ENCODE data around the gene GRIN2A.

The GRIN2A gene

GRCh38 chr16:10031955-10032354, 150.3 kb downstream of the GRIN2A start:
- Mint-ChIP-seq H3K4me3 (no peak overlapping the region), H3K4me1 (ENCODE audit: low read depth) (no peaks in the 10 kb centered on the region), H3K27me3 (ENCODE audit: low read depth) (no peaks in the 10 kb centered on the region), H3K27ac (no peak overlapping the region), H3K36me3 (ENCODE audit: low read depth) (no peaks in the 10 kb centered on the region), H3K9me3 (no peaks in the 10 kb centered on the region)

GRCh38 chr16:10031473-10031872, 150.8 kb downstream of the GRIN2A start:
- H3K4me1 Mint-ChIP-seq (ENCODE audit: low read depth), result no peaks in the 10 kb centered on the region

GRCh38 chr16:10028644-10029043, 153.6 kb downstream of the GRIN2A start:
- no peaks in the 10 kb centered on the region for H3K4me1 Mint-ChIP-seq (ENCODE audit: low read depth)
- no peaks in the 10 kb centered on the region for H3K36me3 Mint-ChIP-seq (ENCODE audit: low read depth)
- H3K27ac Mint-ChIP-seq, result no peak overlapping the region
- H3K4me3 Mint-ChIP-seq, result no peak overlapping the region
- peaks cover 4% of the 10 kb centered on the region for H3K9me3 Mint-ChIP-seq
- no peaks in the 10 kb centered on the region for H3K27me3 Mint-ChIP-seq (ENCODE audit: low read depth)

More at GRCh38 chr16:10031473-10031872, 150.8 kb downstream of the GRIN2A start:
- Mint-ChIP-seq H3K27me3 (ENCODE audit: low read depth) (no peaks in the 10 kb centered on the region), H3K36me3 (ENCODE audit: low read depth) (no peaks in the 10 kb centered on the region), H3K9me3 (no peaks in the 10 kb centered on the region), H3K4me3 (no peak overlapping the region), H3K27ac (no peak overlapping the region)

- no peaks in the 10 kb centered on the region for H3K4me1 Mint-ChIP-seq (ENCODE audit: low read depth)
- no peaks in the 10 kb centered on the region for H3K27me3 Mint-ChIP-seq (ENCODE audit: low read depth)
- H3K36me3 Mint-ChIP-seq (ENCODE audit: low read depth), result no peaks in the 10 kb centered on the region
- no peak overlapping the region for H3K4me3 Mint-ChIP-seq
- no peak overlapping the region for H3K27ac Mint-ChIP-seq
- peaks cover 4% of the 10 kb centered on the region for H3K9me3 Mint-ChIP-seq
Observed at GRCh38 chr16:10027553-10027952, 154.7 kb downstream of the GRIN2A start.

- Mint-ChIP-seq H3K4me1 (ENCODE audit: low read depth) (no peaks in the 10 kb centered on the region), H3K36me3 (ENCODE audit: low read depth) (no peaks in the 10 kb centered on the region), H3K4me3 (no peak overlapping the region), H3K27me3 (ENCODE audit: low read depth) (no peaks in the 10 kb centered on the region), H3K27ac (no peak overlapping the region), H3K9me3 (peaks cover 4% of the 10 kb centered on the region)
Observed at GRCh38 chr16:10026593-10026992, 155.6 kb downstream of the GRIN2A start.

GRCh38 chr16:10022098-10022497, 160.1 kb downstream of the GRIN2A start:
- no peak overlapping the region for H3K27ac Mint-ChIP-seq
- no peaks in the 10 kb centered on the region for H3K36me3 Mint-ChIP-seq (ENCODE audit: low read depth)
- no peaks in the 10 kb centered on the region for H3K4me1 Mint-ChIP-seq (ENCODE audit: low read depth)

GRCh38 chr16:10020866-10021265, 161.4 kb downstream of the GRIN2A start:
- H3K4me1 Mint-ChIP-seq (ENCODE audit: low read depth), result no peaks in the 10 kb centered on the region
- H3K9me3 Mint-ChIP-seq, result peaks cover 4% of the 10 kb centered on the region
- H3K36me3 Mint-ChIP-seq (ENCODE audit: low read depth), result no peaks in the 10 kb centered on the region
- no peak overlapping the region for H3K4me3 Mint-ChIP-seq
- no peak overlapping the region for H3K27ac Mint-ChIP-seq
- no peaks in the 10 kb centered on the region for H3K27me3 Mint-ChIP-seq (ENCODE audit: low read depth)

More at GRCh38 chr16:10022098-10022497, 160.1 kb downstream of the GRIN2A start:
- no peak overlapping the region for H3K4me3 Mint-ChIP-seq
- H3K27me3 Mint-ChIP-seq (ENCODE audit: low read depth), result no peaks in the 10 kb centered on the region
- peaks cover 4% of the 10 kb centered on the region for H3K9me3 Mint-ChIP-seq

GRCh38 chr16:10016752-10017151, 165.5 kb downstream of the GRIN2A start:
- Mint-ChIP-seq H3K36me3 (ENCODE audit: low read depth) (no peaks in the 10 kb centered on the region), H3K27ac (no peak overlapping the region), H3K4me3 (no peak overlapping the region), H3K9me3 (no peaks in the 10 kb centered on the region), H3K4me1 (ENCODE audit: low read depth) (no peaks in the 10 kb centered on the region), H3K27me3 (ENCODE audit: low read depth) (no peaks in the 10 kb centered on the region)

- Mint-ChIP-seq H3K27me3 (ENCODE audit: low read depth) (no peaks in the 10 kb centered on the region), H3K36me3 (ENCODE audit: low read depth) (no peaks in the 10 kb centered on the region), H3K9me3 (no peaks in the 10 kb centered on the region), H3K4me3 (no peak overlapping the region), H3K27ac (no peak overlapping the region), H3K4me1 (ENCODE audit: low read depth) (no peaks in the 10 kb centered on the region)
Observed at GRCh38 chr16:10015397-10015796, 166.8 kb downstream of the GRIN2A start.

GRCh38 chr16:10013774-10014173, 168.5 kb downstream of the GRIN2A start:
- Mint-ChIP-seq H3K4me1 (ENCODE audit: low read depth) (no peaks in the 10 kb centered on the region), H3K27me3 (ENCODE audit: low read depth) (no peaks in the 10 kb centered on the region), H3K36me3 (ENCODE audit: low read depth) (no peaks in the 10 kb centered on the region), H3K27ac (no peak overlapping the region), H3K4me3 (no peak overlapping the region), H3K9me3 (no peaks in the 10 kb centered on the region)

- Mint-ChIP-seq H3K4me3 (no peak overlapping the region), H3K9me3 (no peaks in the 10 kb centered on the region), H3K27me3 (ENCODE audit: low read depth) (no peaks in the 10 kb centered on the region), H3K4me1 (ENCODE audit: low read depth) (no peaks in the 10 kb centered on the region), H3K27ac (no peak overlapping the region), H3K36me3 (ENCODE audit: low read depth) (no peaks in the 10 kb centered on the region)
Observed at GRCh38 chr16:10013364-10013763, 168.9 kb downstream of the GRIN2A start.

- no peak overlapping the region for H3K4me3 Mint-ChIP-seq
Observed at GRCh38 chr16:10009684-10010083, 172.5 kb downstream of the GRIN2A start.

GRCh38 chr16:10003486-10003885, 178.7 kb downstream of the GRIN2A start:
- no peaks in the 10 kb centered on the region for H3K27me3 Mint-ChIP-seq (ENCODE audit: low read depth)
- no peak overlapping the region for H3K4me3 Mint-ChIP-seq
- no peaks in the 10 kb centered on the region for H3K36me3 Mint-ChIP-seq (ENCODE audit: low read depth)
- peaks cover 21% of the 10 kb centered on the region for H3K9me3 Mint-ChIP-seq
- H3K4me1 Mint-ChIP-seq (ENCODE audit: low read depth), result no peaks in the 10 kb centered on the region
- H3K27ac Mint-ChIP-seq, result no peak overlapping the region

More at GRCh38 chr16:10009684-10010083, 172.5 kb downstream of the GRIN2A start:
- Mint-ChIP-seq H3K36me3 (ENCODE audit: low read depth) (no peaks in the 10 kb centered on the region), H3K27ac (no peak overlapping the region), H3K4me1 (ENCODE audit: low read depth) (no peaks in the 10 kb centered on the region), H3K27me3 (ENCODE audit: low read depth) (no peaks in the 10 kb centered on the region), H3K9me3 (no peaks in the 10 kb centered on the region)

- Mint-ChIP-seq H3K4me1 (ENCODE audit: low read depth) (no peaks in the 10 kb centered on the region), H3K9me3 (peaks cover 25% of the 10 kb centered on the region), H3K27ac (no peak overlapping the region), H3K4me3 (no peak overlapping the region), H3K36me3 (ENCODE audit: low read depth) (no peaks in the 10 kb centered on the region), H3K27me3 (ENCODE audit: low read depth) (no peaks in the 10 kb centered on the region)
Observed at GRCh38 chr16:10001258-10001775, 180.9 kb downstream of the GRIN2A start.

GRCh38 chr16:9996221-9996620, 186.0 kb downstream of the GRIN2A start:
- H3K4me3 Mint-ChIP-seq, result no peak overlapping the region
- peaks cover 25% of the 10 kb centered on the region for H3K9me3 Mint-ChIP-seq
- no peaks in the 10 kb centered on the region for H3K27me3 Mint-ChIP-seq (ENCODE audit: low read depth)
- H3K4me1 Mint-ChIP-seq (ENCODE audit: low read depth), result no peaks in the 10 kb centered on the region
- H3K36me3 Mint-ChIP-seq (ENCODE audit: low read depth), result no peaks in the 10 kb centered on the region
- no peak overlapping the region for H3K27ac Mint-ChIP-seq

- Mint-ChIP-seq H3K27me3 (ENCODE audit: low read depth) (no peaks in the 10 kb centered on the region), H3K4me1 (ENCODE audit: low read depth) (no peaks in the 10 kb centered on the region), H3K27ac (no peak overlapping the region), H3K9me3 (peaks cover 14% of the 10 kb centered on the region), H3K36me3 (ENCODE audit: low read depth) (no peaks in the 10 kb centered on the region), H3K4me3 (no peak overlapping the region)
Observed at GRCh38 chr16:9992441-9992840, 189.8 kb downstream of the GRIN2A start.
